C4-2B (cell line): ENCODE measurements around the gene CHST9.
A peak's percentile ranks its signal among the peaks of the same experiment; 100 is the strongest.

Source experiments
- H3K27ac ChIP-seq: fragments of 450-650 bp; 2 replicates; pipeline ENCODE4 v1.5.1; 2017
- CTCF ChIP-seq: fragments of 450-650 bp; conservative IDR thresholded peaks from 2 replicates; pipeline ENCODE4 v1.5.1; 2017; ENCODE audit warnings: mild to moderate bottlenecking
- ZFX ChIP-seq: fragments of 450-650 bp; IDR thresholded peaks from 2 replicates; pipeline ENCODE4 v1.6.1; 2017

Gene CHST9

DNA sequence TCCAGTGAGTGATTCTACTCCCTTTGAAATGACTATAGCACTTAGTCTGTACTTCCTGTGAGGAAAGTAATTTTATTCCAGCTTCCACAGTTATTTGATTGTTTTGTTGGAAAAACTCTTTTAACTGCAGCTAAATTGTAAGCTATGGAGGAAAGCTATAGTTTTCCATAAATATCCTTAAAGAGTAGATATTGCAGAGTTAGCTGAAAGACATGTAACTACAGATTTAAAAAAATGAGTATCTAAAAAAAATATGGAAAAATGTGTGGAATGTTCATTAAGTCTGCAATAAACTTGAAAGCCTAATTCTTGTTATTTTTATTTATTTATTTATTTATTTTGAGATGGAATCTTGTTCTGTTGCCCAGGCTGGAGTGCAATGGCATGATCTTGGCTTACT lies 262.8 kb downstream of the CHST9 start:
- no peak overlapping the region for H3K27ac ChIP-seq
- no peak for TF ChIP-seq CTCF
- no peak for TF ChIP-seq ZFX

GRCh38 chr18:26920644-26921043 lies 264.5 kb downstream of the CHST9 start:
- TF ChIP-seq CTCF (no peak), ZFX (no peak)

GRCh38 chr18:26919627-26920026 lies 265.5 kb downstream of the CHST9 start:
- H3K27ac ChIP-seq = peak overlapping the region; percentile 51; the same call in 1 of the 2 replicates
- TF ChIP-seq CTCF (no peak), ZFX (no peak)

More at GRCh38 chr18:26920644-26921043, 264.5 kb downstream of the CHST9 start:
- no peak overlapping the region; the same call in 1 of the 2 replicates for H3K27ac ChIP-seq

DNA sequence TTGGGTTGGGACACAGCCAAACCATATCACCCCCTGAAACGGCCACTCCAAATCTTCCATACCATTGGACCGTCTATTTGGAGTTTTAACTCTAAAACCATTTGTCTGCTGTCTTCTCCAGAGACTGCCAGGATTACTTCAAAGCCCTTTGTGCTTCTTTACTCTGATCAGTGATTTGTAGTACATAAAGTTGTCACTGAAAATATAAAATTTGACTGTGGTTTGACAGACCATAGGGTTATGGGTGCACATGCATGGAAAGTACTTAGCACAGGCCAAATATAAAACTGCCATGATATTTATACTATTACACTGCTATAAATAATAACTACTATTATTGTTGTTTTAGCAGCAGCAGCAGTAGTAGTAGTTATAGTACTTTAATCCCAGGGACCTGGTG lies 265.9 kb downstream of the CHST9 start:
- no peak overlapping the region for H3K27ac ChIP-seq
- TF ChIP-seq CTCF = no peak
- no peak for TF ChIP-seq ZFX

DNA sequence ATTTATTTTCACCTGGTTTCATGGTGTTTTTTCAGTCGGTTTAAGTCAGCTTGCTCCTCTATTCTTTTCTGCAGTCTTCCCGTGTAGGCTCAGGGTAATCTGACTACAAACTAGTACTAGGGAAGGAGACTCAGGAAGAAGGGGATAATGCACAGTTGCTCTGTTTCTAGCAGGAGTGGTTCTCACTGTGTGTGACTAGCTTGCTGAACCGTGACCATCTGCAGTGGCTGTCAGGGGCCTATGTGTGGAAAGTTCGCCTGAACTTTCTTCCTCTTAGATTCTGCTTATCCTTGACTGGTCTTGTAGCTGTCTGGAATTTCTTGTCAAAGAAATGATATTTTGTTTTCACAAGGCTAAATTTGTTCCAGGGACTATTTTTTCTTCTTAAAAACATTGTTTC lies 273.3 kb downstream of the CHST9 start:
- no peak overlapping the region for H3K27ac ChIP-seq
- TF ChIP-seq CTCF = no peak
- no peak for TF ChIP-seq ZFX

DNA sequence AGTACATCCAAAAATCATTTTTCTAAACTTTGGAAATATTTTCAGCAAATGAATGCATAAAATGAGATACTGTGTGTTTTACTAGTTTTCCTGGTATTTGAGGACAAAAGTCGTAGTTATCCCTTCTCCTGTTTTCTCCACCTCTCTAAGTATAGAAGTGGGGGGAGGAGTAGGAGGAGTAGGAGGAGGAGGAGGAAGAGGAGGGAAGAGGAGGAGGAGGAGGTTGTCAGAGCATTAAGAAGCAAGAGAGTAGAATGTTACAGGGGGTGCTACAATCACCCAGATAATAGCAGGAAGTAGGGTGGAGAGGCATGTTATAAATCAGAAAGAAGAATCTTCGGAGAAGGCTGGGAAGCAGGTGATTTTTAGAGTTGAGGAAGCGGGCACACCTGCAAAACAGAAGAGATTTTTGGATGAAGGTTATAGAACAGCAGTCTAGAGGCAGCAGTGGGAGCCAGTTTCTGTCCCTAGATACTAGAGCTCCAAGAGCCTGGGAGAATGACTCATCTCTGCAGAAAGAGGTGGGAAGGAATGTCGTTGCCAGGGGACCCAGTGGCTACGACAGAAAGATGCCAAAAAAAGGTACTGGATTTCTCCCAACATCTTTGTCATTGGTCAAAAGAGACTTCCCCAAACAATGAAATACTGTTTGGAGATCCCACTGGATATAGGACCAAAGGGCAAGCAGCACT lies 275.4 kb downstream of the CHST9 start:
- no peak overlapping the region for H3K27ac ChIP-seq
- TF ChIP-seq ZFX = no peak
- no peak for TF ChIP-seq CTCF

DNA sequence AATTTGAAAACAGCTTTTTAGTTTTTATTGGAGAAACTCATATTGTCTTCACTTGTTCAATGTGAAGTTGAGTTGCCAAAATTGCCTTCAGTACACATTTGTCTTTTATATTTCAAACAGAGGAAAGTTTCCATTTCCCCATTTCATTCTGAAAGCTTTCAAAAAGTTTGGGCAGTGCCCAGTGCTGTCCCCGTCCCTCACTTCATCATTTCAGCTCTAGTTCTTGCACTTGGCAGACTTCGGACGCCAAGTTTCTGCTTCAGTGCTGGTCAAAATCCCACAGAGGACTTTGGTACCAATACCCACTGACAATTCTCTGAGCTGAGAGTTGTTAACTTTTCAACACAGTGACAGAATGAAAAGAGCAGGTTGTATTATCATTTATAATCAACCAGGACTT lies 276.2 kb downstream of the CHST9 start:
- H3K27ac ChIP-seq = no peak overlapping the region
- TF ChIP-seq ZFX = no peak
- no peak for TF ChIP-seq CTCF
